ENCODE data around the gene REC114. TPM values are rescaled to one million over a fixed set of nuclear protein-coding genes. Genes with fewer than 3 reads are reported as not detected.
"Not testable (repeated sequence)": the region's sequence is repeated elsewhere in the genome, so short reads cannot be mapped to it uniquely, and the experiment has no call there.

Gene REC114
- total RNA-seq, 2 experiments from 2014 or later: not detected

DNA sequence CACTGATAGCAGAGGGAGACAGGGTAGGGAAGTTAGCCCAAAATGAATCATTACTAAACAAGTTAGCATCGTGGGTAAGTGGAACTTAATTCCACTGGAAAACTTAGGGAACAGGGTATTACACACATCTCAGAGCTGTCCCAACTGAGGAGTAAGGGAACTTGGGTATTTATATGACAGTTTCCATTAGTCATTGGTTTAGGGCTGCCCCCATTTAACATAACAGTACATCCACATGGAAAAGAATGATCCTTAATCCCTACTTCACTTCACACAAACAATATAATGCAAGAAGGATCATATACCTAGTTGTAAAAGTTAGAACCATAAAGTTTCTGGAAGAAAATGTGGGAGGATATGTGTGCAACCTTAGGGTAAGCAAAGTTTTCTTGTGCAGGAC is 4.3 kb upstream of the REC114 start:
- H3K36me3 Mint-ChIP-seq: no peaks in the 10 kb centered on the region
- no peak for DNase-seq
- H3K4me1 Mint-ChIP-seq: peaks cover 3% of the 10 kb centered on the region
- H3K9me3 Mint-ChIP-seq: no peaks in the 10 kb centered on the region
- no peak overlapping the region for H3K27ac Mint-ChIP-seq
- peaks cover 9% of the 10 kb centered on the region for H3K27me3 Mint-ChIP-seq
- no peak overlapping the region for H3K4me3 Mint-ChIP-seq

GRCh38 chr15:73440571-73440970 is 2.4 kb upstream of the REC114 start:
- DNase-seq: no peak
- Mint-ChIP-seq H3K9me3 (no peaks in the 10 kb centered on the region), H3K36me3 (no peaks in the 10 kb centered on the region), H3K27ac (no peak overlapping the region), H3K4me3 (no peak overlapping the region), H3K4me1 (peaks cover 3% of the 10 kb centered on the region), H3K27me3 (peaks cover 2% of the 10 kb centered on the region)

- Mint-ChIP-seq H3K4me1 (peaks cover 3% of the 10 kb centered on the region), H3K9me3 (no peaks in the 10 kb centered on the region), H3K36me3 (no peaks in the 10 kb centered on the region), H3K27me3 (no peaks in the 10 kb centered on the region), H3K4me3 (no peak overlapping the region), H3K27ac (no peak overlapping the region)
- no peak for DNase-seq
Measured at GRCh38 chr15:73442421-73442820, 543 bp upstream of the REC114 start.

DNA sequence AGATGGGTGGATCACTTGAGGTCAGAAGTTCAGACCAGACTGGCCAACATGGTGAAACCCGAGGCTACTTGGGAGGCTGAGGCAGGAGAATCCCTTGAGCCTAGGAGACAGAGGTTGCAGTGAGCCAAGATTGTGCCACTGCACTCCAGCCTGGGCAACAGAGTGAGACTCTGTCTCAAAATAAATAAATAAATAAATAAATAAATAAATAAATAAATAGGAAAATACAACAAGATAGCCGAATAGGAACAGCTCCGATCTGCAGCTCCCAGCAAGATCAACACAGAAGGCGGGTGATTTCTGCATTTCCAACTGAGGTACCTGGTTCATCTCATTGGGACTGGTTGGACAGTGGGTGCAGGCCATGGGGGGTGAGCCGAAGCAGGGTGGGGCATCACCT is 4.5 kb downstream of the REC114 start:
- H3K4me3 Mint-ChIP-seq, H3K27ac Mint-ChIP-seq, H3K36me3 Mint-ChIP-seq, H3K4me1 Mint-ChIP-seq, H3K9me3 Mint-ChIP-seq, DNase-seq: not testable (repeated sequence)
- H3K27me3 Mint-ChIP-seq: peaks cover 19% of the 10 kb centered on the region

DNA sequence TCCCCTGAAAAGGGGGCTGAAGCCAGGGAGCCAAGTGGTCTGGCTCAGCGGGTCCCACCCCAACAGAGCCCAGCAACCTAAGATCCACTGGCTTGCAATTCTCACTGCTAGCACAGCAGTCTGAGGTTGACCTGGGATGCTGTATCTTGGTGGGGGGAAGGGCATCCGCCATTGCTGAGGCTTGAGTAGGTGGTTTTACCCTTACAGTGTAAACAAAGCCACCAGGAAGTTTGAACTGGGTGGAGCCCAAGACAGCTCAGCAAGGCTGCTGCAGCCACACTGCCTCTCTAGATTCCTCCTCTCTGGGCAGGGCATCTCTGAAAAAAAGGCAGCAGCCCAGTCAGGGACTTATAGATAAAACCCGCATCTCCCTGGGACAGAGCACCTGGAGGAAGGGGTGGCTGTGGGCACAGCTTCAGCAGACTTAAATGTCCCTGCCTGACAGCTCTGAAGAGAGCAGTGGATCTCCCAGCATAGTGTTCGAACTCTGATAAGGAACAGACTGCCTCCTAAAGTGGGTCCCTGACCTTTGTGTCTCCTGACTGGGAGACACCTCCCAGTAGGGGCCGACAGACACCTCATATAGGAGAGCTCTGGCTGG is 5.3 kb downstream of the REC114 start:
- H3K27me3 Mint-ChIP-seq: peaks cover 19% of the 10 kb centered on the region
- not testable (repeated sequence) for H3K27ac Mint-ChIP-seq, DNase-seq, H3K36me3 Mint-ChIP-seq, H3K4me1 Mint-ChIP-seq, H3K4me3 Mint-ChIP-seq
- H3K9me3 Mint-ChIP-seq: peaks cover 10% of the 10 kb centered on the region

DNA sequence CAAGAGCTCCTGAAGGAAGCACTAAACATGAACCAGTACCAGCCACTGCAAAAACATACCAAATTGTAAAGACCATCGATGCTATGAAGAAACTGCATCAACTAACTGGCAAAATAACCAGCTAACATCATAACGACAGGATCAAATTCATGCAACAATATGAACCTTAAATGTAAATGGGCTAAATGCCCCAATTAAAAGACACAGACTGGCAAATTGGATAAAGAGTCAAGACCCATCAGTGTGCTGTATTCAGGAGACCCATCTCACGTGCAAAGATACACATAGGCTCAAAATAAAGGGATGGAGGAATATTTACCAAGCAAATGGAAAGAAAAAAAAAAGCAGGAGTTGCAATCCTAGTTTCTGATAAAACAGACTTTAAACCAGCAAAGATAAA is 7.0 kb downstream of the REC114 start:
- H3K36me3 Mint-ChIP-seq, H3K27ac Mint-ChIP-seq, DNase-seq, H3K4me1 Mint-ChIP-seq, H3K4me3 Mint-ChIP-seq: not testable (repeated sequence)
- Mint-ChIP-seq H3K9me3 (peaks cover 10% of the 10 kb centered on the region), H3K27me3 (peaks cover 19% of the 10 kb centered on the region)

GRCh38 chr15:73454096-73454495 is 11.1 kb downstream of the REC114 start:
- H3K36me3 Mint-ChIP-seq: no peaks in the 10 kb centered on the region
- H3K27ac Mint-ChIP-seq: no peak overlapping the region
- peaks cover 10% of the 10 kb centered on the region for H3K9me3 Mint-ChIP-seq
- DNase-seq: no peak
- H3K4me3 Mint-ChIP-seq: no peak overlapping the region
- peaks cover 17% of the 10 kb centered on the region for H3K27me3 Mint-ChIP-seq
- no peaks in the 10 kb centered on the region for H3K4me1 Mint-ChIP-seq

- Mint-ChIP-seq H3K4me1 (no peaks in the 10 kb centered on the region), H3K27ac (no peak overlapping the region), H3K9me3 (peaks cover 2% of the 10 kb centered on the region), H3K36me3 (no peaks in the 10 kb centered on the region), H3K4me3 (no peak overlapping the region), H3K27me3 (peaks cover 3% of the 10 kb centered on the region)
- DNase-seq: no peak
Measured at GRCh38 chr15:73455876-73456275, 12.9 kb downstream of the REC114 start.

GRCh38 chr15:73457334-73457733 is 14.4 kb downstream of the REC114 start:
- no peaks in the 10 kb centered on the region for H3K4me1 Mint-ChIP-seq
- H3K9me3 Mint-ChIP-seq: peaks cover 2% of the 10 kb centered on the region
- no peak overlapping the region for H3K27ac Mint-ChIP-seq
- DNase-seq: no peak
- no peaks in the 10 kb centered on the region for H3K36me3 Mint-ChIP-seq
- no peaks in the 10 kb centered on the region for H3K27me3 Mint-ChIP-seq
- no peak overlapping the region for H3K4me3 Mint-ChIP-seq

DNA sequence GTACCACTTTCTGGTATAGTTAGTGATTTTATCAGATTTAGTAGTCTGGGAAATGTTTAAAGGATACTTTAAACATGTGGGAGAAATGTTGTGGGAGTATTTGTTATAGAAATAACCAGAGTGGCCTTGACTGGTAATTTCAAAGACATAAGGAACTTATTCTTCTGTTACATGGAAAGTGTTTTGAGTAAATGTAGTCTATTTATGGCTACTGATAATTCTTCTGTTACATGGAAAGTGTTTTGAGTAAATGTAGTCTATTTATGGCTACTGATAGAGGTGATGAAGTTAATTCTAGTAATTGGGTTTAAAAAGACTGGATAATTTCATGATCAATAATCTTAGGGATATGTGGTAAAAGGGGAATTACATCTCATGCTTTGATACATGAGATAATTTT is 17.7 kb downstream of the REC114 start:
- Mint-ChIP-seq H3K4me1 (no peaks in the 10 kb centered on the region), H3K9me3 (no peaks in the 10 kb centered on the region), H3K27me3 (peaks cover 3% of the 10 kb centered on the region), H3K36me3 (no peaks in the 10 kb centered on the region), H3K27ac (no peak overlapping the region), H3K4me3 (no peak overlapping the region)
- no peak for DNase-seq

DNA sequence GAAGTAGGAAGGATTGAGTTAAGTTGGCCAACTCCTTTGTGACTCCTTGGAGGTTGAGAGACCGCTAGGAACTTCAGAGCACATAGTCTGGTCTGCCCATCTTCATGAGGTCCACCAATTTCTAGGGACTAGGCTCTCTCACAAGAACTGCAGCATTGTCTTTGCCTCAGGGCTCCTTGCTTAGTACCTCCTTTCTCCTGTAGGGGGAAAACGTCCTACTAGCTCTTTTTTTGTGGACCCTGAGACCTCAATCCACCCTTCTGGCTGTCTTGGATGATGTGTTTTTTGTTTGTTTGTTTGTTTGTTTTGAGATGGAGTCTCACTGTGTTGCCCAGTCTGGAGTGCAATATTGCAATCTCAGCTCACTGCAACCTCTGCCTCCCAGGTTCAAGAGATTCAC is 21.6 kb downstream of the REC114 start:
- Mint-ChIP-seq H3K9me3 (no peaks in the 10 kb centered on the region), H3K36me3 (no peaks in the 10 kb centered on the region), H3K4me1 (no peaks in the 10 kb centered on the region), H3K4me3 (no peak overlapping the region), H3K27ac (no peak overlapping the region), H3K27me3 (peaks cover 7% of the 10 kb centered on the region)
- no peak for DNase-seq

DNA sequence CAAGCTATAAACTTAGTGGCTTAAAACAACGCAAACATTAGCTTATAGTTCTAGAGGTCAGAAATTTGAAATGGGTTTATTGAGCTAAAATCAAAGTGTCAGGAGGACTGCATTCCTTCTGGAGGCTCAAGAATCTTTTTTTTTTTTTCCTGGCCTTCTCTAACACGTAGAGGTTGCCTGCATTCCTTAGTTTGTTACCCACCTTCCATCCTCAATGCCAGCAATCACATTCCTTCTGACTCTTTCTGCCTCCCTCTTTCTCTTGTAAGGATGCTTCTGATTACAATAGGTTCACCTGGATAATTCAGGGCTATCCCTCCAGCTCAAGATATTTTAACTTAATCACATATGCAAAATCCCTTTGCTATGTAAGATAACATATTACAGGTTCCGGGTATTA is 24.8 kb downstream of the REC114 start:
- no peaks in the 10 kb centered on the region for H3K9me3 Mint-ChIP-seq
- no peak for DNase-seq
- H3K4me3 Mint-ChIP-seq: no peak overlapping the region

DNA sequence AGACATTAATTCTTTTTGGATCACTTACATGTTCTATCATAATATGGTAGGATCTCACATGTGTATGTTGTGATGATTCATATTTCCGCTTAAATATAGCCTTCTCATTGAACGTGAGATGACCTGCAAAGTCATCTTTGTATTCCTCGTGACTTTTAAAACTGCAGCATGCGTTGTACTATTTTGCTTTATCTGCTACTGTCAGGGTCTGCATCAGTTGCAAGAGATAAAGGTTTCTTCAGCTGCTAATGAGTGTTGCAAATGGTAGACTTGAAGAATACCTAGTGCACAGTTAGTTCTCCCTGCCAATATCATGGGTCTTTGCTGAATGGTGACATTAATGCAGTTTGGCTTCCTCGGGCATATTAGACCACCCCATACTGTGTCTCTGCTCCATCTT is 31.8 kb downstream of the REC114 start:
- peaks cover 2% of the 10 kb centered on the region for H3K9me3 Mint-ChIP-seq
- no peaks in the 10 kb centered on the region for H3K36me3 Mint-ChIP-seq
- DNase-seq: no peak
- peaks cover 35% of the 10 kb centered on the region for H3K27me3 Mint-ChIP-seq
- no peak overlapping the region for H3K4me3 Mint-ChIP-seq
- no peaks in the 10 kb centered on the region for H3K4me1 Mint-ChIP-seq
- no peak overlapping the region for H3K27ac Mint-ChIP-seq

More for the DNA sequence above, 24.8 kb downstream of the REC114 start:
- Mint-ChIP-seq H3K27me3 (peaks cover 23% of the 10 kb centered on the region), H3K4me1 (no peaks in the 10 kb centered on the region), H3K27ac (no peak overlapping the region), H3K36me3 (no peaks in the 10 kb centered on the region)

DNA sequence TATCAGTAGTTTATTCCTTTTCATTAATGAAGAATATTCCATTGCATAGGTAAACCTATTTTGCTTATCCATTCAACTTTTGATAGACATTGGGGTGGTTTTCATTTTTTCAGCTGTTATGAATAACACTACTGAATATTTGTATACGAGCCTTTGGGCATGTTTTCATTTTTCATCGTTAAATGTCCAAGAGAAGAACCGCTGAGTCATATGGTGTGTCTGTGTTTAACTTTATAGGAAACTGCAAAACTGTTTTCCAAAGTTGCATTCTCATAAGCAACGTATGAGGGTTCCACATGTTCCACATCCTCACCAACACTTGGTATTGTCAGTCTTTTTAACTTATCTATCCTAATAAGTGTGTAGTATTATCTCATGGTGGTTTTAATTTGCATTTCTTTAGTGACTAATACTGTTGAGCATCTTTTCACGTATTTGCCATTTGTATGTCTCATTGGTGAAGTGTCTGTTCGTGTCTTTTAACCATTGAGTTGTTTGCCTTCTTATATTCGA is 33.8 kb downstream of the REC114 start:
- no peaks in the 10 kb centered on the region for H3K4me1 Mint-ChIP-seq
- H3K27me3 Mint-ChIP-seq: peaks cover 25% of the 10 kb centered on the region
- H3K27ac Mint-ChIP-seq: no peak overlapping the region
- no peak for DNase-seq
- peaks cover 2% of the 10 kb centered on the region for H3K9me3 Mint-ChIP-seq
- H3K36me3 Mint-ChIP-seq: no peaks in the 10 kb centered on the region
- H3K4me3 Mint-ChIP-seq: no peak overlapping the region

- H3K27me3 Mint-ChIP-seq: peaks cover 18% of the 10 kb centered on the region
Measured at GRCh38 chr15:73480050-73480449, 37.1 kb downstream of the REC114 start.

DNA sequence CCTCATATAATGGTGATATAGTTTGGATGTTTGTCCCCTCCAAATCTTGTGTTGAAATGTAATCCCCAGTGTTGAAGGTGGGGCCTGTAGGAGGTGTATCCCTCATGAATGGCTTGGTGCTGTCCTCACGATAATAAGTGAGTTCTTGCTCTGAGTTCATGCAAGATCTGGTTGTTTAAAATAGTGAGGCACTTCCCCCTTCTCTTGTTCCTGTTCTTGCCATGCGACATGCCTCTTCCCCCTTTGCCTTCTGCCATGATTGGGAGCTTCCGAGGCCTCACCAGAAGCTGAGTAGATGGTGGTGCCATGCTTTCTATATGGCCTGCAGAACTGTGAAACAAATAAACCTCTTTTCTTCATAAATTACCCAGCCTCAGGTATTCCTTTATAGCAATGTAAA is 39.2 kb downstream of the REC114 start:
- Mint-ChIP-seq H3K4me3 (no peak overlapping the region), H3K36me3 (no peaks in the 10 kb centered on the region), H3K9me3 (no peaks in the 10 kb centered on the region), H3K27me3 (peaks cover 20% of the 10 kb centered on the region), H3K27ac (no peak overlapping the region), H3K4me1 (no peaks in the 10 kb centered on the region)
- DNase-seq: no peak

More at GRCh38 chr15:73480050-73480449, 37.1 kb downstream of the REC114 start:
- DNase-seq: no peak
- Mint-ChIP-seq H3K9me3 (peaks cover 2% of the 10 kb centered on the region), H3K36me3 (no peaks in the 10 kb centered on the region), H3K27ac (no peak overlapping the region), H3K4me1 (no peaks in the 10 kb centered on the region), H3K4me3 (no peak overlapping the region)
